ENCODE data around the gene KCNQ1.

The KCNQ1 gene

DNA sequence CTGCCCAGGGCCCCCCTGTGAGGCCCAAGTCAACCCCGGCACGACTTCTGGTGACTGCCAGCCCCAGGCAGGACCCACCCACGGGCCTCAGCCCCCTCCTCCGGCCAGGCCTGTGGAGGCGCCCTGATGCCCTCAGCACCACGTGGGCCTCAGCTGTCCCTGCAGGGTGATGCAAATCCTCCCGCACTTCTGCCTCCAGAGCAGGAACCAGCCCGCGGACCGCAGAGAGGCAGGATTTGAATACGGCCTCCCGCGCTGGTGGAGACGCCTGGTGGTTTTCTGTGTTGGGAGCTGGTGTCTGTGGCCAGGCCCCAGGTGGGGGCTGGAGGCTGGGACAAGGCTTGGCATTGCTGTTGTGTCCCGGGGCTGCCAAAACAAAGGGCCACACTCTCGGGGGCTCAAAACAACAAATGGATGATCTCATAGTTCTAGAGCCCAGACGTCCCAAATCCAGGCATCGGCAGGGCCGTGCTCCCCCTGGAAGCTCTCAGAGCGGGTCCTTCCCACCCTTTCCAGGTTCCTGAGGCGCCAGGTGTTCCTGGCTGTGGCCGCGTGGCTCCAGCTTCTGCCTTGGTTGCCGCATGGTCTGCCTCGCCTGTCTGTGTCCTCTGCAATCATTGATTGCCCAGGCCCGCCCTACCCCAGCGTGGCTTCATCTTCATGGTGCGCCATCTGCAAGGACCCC lies 19.9 kb upstream of the KCNQ1 start:
- no peak for DNase-seq (ENCODE audit: low read depth, low spot score)

GRCh38 chr11:2425506-2425905 lies 19.3 kb upstream of the KCNQ1 start:
- no peak for DNase-seq (ENCODE audit: low read depth, low spot score)

GRCh38 chr11:2426221-2426620 lies 18.6 kb upstream of the KCNQ1 start:
- DNase-seq (ENCODE audit: low read depth, low spot score): no peak

- no peak for DNase-seq (ENCODE audit: low read depth, low spot score)
These were observed 17.8 kb upstream of the KCNQ1 start for GRCh38 chr11:2426826-2427521.

DNA sequence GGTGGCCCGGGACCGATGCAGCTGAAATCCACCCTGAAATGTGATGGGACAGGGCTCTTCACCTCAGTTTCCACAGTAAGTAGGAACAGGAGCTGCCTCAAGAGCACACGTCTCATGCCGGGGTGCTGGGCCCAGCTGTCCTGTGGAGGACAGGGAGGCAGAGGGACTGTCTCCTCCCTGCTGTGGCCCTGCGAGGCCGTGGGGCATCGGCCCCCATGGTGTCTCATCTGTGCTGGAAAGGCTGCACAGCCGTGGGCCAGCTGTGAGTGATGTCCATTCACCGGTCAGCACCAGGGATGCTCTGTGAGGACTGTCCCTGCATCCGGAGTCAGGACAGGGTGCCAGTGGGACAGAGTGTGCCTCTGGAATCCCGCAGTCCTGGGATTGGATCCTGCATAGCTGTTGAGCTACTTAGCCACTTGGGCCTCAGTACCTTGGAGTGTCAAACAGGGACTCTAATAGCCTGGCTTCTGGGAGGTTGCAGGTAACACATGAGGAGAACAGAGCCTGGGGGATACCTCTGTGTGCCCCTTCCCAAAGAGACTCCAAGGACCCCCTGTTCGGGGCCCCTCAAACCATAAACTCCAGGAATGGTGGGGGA lies 17.0 kb upstream of the KCNQ1 start:
- no peak for DNase-seq (ENCODE audit: low read depth, low spot score)

- DNase-seq (ENCODE audit: low read depth, low spot score): peak; percentile 78
These were observed 16.4 kb upstream of the KCNQ1 start for GRCh38 chr11:2428322-2428795.

DNA sequence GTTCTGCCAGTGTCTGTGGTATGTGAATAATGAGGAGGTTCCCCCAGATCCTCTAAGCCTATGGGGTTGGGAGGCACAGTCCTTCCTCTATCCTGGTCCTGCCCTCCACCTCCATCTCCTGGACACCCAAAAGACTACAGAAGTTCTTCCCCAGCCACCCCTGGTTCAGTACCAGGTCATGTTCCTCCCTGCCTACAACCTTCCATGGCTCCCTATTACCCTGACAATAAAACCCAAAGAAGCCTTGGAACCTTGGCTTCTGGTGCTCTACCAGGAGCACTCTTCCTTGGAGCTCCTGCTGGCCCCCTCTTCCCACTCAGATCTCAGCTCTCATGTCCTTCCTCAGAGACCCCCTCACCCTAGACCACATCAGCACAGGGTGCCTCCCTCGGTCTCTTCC lies 13.4 kb upstream of the KCNQ1 start:
- DNase-seq (ENCODE audit: low read depth, low spot score): no peak

- DNase-seq (ENCODE audit: low read depth, low spot score): no peak
These were observed 12.6 kb upstream of the KCNQ1 start for GRCh38 chr11:2432171-2432621.

GRCh38 chr11:2432628-2433071 lies 12.2 kb upstream of the KCNQ1 start:
- DNase-seq (ENCODE audit: low read depth, low spot score): no peak

GRCh38 chr11:2433106-2433925 lies 11.5 kb upstream of the KCNQ1 start:
- no peak for DNase-seq (ENCODE audit: low read depth, low spot score)

- no peak for DNase-seq (ENCODE audit: low read depth, low spot score)
These were observed 10.8 kb upstream of the KCNQ1 start for GRCh38 chr11:2434008-2434407.

DNA sequence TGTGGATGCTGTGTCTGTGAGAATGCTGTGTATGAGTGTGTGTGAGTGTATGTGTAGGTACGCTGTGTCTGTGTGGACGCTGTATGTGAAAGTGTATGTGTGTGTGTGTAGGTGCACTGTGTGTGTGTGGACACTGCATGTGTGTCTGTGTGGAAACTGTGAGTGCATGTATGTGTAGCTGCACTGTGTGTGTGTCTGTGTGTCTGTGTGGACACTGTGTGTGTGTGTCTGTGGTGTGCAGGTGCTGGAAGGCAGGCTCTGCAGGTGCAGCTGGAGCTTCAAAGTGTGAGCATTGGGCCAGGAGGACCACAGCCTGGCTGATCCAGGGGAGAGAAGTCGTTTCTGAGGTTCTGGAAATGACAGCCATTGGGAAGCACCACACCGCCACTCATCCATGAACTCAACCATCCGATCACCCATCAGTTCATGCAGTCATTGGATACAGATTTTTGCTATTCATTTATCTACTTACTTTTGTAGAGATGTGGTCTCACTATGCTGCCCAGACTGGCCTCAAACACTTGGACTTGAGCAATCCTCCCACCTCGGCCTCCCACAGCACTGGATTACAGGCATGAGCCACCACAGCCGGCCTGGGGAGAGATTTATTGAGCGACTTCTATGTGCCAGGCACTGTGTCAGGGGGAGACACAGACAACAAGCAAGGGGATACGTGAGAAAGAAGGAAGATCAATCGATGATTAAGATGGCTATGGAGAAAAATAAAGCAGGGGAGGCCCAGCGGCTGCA lies 10.1 kb upstream of the KCNQ1 start:
- DNase-seq (ENCODE audit: low read depth, low spot score): no peak

DNA sequence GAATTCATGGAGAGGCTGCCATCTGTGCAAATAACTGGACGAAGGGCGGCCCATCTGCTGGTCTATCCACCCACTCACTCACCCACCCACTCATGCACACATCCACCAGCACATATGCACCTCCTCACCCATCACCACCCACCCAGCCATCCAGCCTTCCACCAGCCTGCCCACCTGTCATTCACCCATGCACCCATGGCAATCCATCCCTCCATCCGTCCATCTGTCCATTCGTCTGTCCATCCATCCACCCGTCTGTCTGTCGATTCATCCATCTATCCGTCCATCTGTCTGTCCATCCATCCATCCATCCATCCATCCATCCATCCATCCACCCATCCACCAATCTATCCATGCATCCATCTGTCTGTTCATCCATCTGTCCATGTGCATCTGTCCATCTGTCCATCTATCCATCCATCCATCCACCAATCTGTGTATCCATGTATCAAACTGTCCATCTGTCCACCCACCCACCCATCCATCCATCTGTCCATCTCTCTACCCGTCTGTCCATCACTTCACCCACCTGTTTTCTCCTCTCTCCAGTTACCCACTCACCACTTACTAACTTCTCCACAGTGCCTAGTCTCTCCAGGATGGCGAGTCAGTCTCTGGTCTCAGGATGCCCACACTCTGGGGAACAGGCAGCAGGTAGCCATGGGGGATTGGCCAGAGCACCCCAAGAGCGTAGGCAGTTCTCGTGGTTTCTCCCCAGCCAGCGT lies 9.4 kb upstream of the KCNQ1 start:
- no peak for DNase-seq (ENCODE audit: low read depth, low spot score)

GRCh38 chr11:2436013-2436520 lies 8.7 kb upstream of the KCNQ1 start:
- no peak for DNase-seq (ENCODE audit: low read depth, low spot score)

DNA sequence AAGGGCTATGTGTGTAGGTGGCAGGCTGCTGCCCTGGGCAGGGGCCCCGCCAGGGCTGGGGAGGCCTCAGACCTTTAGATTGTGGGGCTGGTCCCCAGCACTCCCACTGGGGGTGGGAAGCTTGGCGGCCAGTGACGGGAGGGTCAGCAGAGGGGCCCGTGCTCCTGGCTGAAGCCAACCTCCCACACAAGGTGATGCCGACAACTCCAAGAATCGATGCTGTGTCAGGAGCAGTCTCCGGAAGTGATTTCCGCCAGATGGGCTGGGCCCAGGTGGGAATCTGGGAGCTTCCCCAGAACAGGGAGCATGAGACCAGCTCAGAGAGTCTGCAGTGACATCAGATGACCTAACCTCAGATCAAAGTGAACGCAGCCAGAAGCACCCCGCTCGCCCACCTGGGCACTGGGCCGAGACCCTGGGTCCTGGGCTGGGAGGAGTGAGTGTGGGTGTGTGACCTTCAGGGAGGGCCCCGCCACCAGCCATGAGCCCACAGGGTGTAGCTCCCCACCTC lies 8.2 kb upstream of the KCNQ1 start:
- DNase-seq (ENCODE audit: low read depth, low spot score): no peak

- DNase-seq (ENCODE audit: low read depth, low spot score): no peak
These were observed 7.3 kb upstream of the KCNQ1 start for GRCh38 chr11:2437516-2437915.

GRCh38 chr11:2439820-2440219 lies 5.0 kb upstream of the KCNQ1 start:
- DNase-seq (ENCODE audit: low read depth, low spot score): no peak

GRCh38 chr11:2440646-2441045 lies 4.2 kb upstream of the KCNQ1 start:
- no peak for DNase-seq (ENCODE audit: low read depth, low spot score)

GRCh38 chr11:2441171-2441570 lies 3.6 kb upstream of the KCNQ1 start:
- DNase-seq (ENCODE audit: low read depth, low spot score): no peak

DNA sequence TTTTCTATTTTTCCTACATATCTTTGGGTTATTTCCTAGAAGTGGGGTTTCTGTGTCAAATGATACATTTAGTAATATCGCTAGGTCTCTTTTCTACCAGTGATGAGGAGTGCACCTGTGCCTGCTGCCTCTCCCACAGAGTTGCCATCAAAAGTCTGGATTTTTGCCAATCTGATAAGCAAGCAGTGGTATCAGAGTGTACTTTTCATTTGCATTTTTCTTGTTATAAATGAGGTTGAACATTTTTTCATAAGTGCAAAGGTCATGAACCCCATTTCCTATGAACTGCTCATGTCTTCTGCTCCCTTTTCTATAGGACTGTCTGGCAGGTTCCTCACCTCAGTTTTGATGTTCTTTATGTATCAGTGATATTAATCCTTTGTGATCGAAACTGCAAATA lies 2.2 kb upstream of the KCNQ1 start:
- no peak for DNase-seq (ENCODE audit: low read depth, low spot score)
